ENCODE measurements around the gene EHMT2.

Gene EHMT2

DNA sequence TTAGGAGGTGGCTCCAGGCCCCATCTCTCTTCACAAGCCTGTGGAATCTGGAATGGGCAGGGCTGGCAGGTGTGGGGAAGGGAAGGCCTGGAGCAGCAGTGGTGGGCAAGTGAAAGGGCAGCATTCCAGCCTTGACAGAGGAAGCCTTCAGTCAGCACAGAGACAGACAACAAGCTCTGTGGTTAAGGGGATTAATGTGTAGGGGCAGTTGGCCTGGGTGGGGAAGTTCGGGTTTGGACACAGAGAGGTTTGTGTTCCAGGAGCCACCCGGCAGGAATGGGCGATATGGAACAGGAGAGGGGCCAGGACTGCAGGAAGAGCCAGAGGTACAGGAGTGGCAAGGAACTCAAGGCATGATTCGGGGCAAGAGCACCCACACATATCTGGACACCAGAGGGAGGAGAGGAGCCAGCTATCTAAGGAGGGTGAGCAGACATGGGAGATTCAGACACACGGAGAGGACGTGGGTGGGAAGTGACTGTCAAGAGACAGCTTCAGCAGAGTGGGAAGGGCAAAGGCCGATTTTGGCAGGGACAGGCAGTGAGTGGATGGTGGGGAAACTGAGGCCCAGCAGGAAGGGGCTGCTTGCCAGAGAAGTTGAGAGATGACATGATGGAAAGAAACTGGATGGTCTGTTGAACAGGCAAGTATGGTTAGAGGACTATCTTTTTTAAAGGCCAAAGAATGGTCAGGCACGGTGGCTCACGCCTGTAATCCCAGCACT is 16.2 kb downstream of the EHMT2 start:
- Histone ChIP-seq H3K9me3 (ENCODE audit: insufficient read depth, low read length) (no peaks in the 10 kb centered on the region), H3K4me3 (ENCODE audit: insufficient read length, low read depth) (no peak overlapping the region), H3K27me3 (ENCODE audit: insufficient read depth, insufficient read length) (no peaks in the 10 kb centered on the region), H3K36me3 (ENCODE audit: insufficient read depth, insufficient read length, low read length) (peaks cover 54% of the 10 kb centered on the region), H3K4me1 (ENCODE audit: insufficient read depth, insufficient read length) (peaks cover 12% of the 10 kb centered on the region), H3K9ac (ENCODE audit: insufficient read length, low read depth) (no peak overlapping the region)
- TF ChIP-seq ZNF274 (IDR thresholded peaks at IDR 0.05; ENCODE audit: low read depth, low read length) (no peak), YY1 (IDR thresholded peaks at IDR 0.05; ENCODE audit: insufficient read depth, insufficient read length) (no peak), SUZ12 (IDR thresholded peaks at IDR 0.05; ENCODE audit: extremely low read depth, insufficient read depth, insufficient read length) (no peak)
- DNase-seq (ENCODE audit: low read depth, low spot score) = no peak

GRCh38 chr6:31880616-31881015 is 16.9 kb downstream of the EHMT2 start:
- peaks cover 12% of the 10 kb centered on the region for H3K4me1 ChIP-seq (ENCODE audit: insufficient read depth, insufficient read length)
- H3K4me3 ChIP-seq (ENCODE audit: insufficient read length, low read depth) = no peak overlapping the region
- TF ChIP-seq ZNF274 (IDR thresholded peaks at IDR 0.05; ENCODE audit: low read depth, low read length) = no peak
- TF ChIP-seq YY1 (IDR thresholded peaks at IDR 0.05; ENCODE audit: insufficient read depth, insufficient read length) = no peak
- no peak for TF ChIP-seq SUZ12 (IDR thresholded peaks at IDR 0.05; ENCODE audit: extremely low read depth, insufficient read depth, insufficient read length)
- H3K27me3 ChIP-seq (ENCODE audit: insufficient read depth, insufficient read length) = no peaks in the 10 kb centered on the region
- no peaks in the 10 kb centered on the region for H3K9me3 ChIP-seq (ENCODE audit: insufficient read depth, low read length)
- no peak overlapping the region for H3K9ac ChIP-seq (ENCODE audit: insufficient read length, low read depth)
- no peak for DNase-seq (ENCODE audit: low read depth, low spot score)
- peaks cover 52% of the 10 kb centered on the region for H3K36me3 ChIP-seq (ENCODE audit: insufficient read depth, insufficient read length, low read length)

DNA sequence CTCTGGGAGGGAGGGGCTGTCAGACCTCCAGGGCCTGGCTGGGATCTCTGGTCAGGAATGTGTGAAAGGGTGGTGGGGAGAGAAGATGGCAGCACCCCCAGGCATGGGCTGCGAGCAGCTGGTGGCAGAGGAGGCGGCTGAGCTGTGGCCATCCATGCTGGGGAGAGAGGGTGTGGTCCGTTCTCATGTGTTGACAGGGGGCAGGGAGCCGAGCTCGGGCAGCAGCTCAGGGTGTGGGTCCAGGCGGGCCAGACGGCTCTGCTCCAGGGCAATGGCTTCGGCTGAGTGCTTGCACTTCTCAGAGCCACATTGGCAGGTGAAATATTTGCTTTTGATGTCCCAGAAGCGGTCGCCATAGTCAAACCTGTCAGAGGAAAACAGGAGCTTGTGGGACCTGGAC is 17.6 kb downstream of the EHMT2 start:
- no peak overlapping the region for H3K9ac ChIP-seq (ENCODE audit: insufficient read length, low read depth)
- peaks cover 48% of the 10 kb centered on the region for H3K36me3 ChIP-seq (ENCODE audit: insufficient read depth, insufficient read length, low read length)
- TF ChIP-seq SUZ12 (IDR thresholded peaks at IDR 0.05; ENCODE audit: extremely low read depth, insufficient read depth, insufficient read length) = no peak
- no peak for TF ChIP-seq YY1 (IDR thresholded peaks at IDR 0.05; ENCODE audit: insufficient read depth, insufficient read length)
- no peak for TF ChIP-seq ZNF274 (IDR thresholded peaks at IDR 0.05; ENCODE audit: low read depth, low read length)
- peaks cover 12% of the 10 kb centered on the region for H3K4me1 ChIP-seq (ENCODE audit: insufficient read depth, insufficient read length)
- DNase-seq (ENCODE audit: low read depth, low spot score) = no peak
- H3K4me3 ChIP-seq (ENCODE audit: insufficient read length, low read depth) = no peak overlapping the region
- no peaks in the 10 kb centered on the region for H3K9me3 ChIP-seq (ENCODE audit: insufficient read depth, low read length)
- H3K27me3 ChIP-seq (ENCODE audit: insufficient read depth, insufficient read length) = no peaks in the 10 kb centered on the region

DNA sequence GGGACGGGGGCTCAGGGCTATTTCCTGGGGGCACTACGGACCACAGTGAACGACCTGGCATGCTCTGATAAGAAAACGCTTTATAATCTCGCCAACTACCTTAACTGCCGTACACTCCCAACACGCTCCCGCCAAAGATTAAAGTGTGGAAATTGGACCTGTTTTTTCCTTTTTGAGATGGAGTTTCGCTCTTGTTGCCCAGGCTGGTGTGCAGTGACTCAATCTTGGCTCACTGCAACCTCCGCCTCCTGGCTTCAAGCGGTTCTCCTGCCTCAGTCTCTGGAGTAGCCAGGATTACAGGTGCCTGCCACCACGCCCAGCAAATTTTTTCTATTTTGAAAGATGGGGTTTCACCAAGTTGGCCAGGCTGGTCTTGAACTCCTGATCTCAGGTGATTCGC is 18.4 kb downstream of the EHMT2 start:
- no peak overlapping the region for H3K9ac ChIP-seq (ENCODE audit: insufficient read length, low read depth)
- peaks cover 12% of the 10 kb centered on the region for H3K4me1 ChIP-seq (ENCODE audit: insufficient read depth, insufficient read length)
- H3K4me3 ChIP-seq (ENCODE audit: insufficient read length, low read depth) = no peak overlapping the region
- H3K27me3 ChIP-seq (ENCODE audit: insufficient read depth, insufficient read length) = no peaks in the 10 kb centered on the region
- TF ChIP-seq ZNF274 (IDR thresholded peaks at IDR 0.05; ENCODE audit: low read depth, low read length) (no peak), YY1 (IDR thresholded peaks at IDR 0.05; ENCODE audit: insufficient read depth, insufficient read length) (no peak), SUZ12 (IDR thresholded peaks at IDR 0.05; ENCODE audit: extremely low read depth, insufficient read depth, insufficient read length) (no peak)
- peaks cover 40% of the 10 kb centered on the region for H3K36me3 ChIP-seq (ENCODE audit: insufficient read depth, insufficient read length, low read length)
- H3K9me3 ChIP-seq (ENCODE audit: insufficient read depth, low read length) = no peaks in the 10 kb centered on the region
- DNase-seq (ENCODE audit: low read depth, low spot score) = no peak

GRCh38 chr6:31878726-31879125 is 18.8 kb downstream of the EHMT2 start, which contains the start of gene SLC44A4:
Gene SLC44A4, minus strand, starts transcription at chr6:31878997. Its CDS starts 17 bp downstream, at chr6:31878980.
- H3K27me3 ChIP-seq (ENCODE audit: insufficient read depth, insufficient read length) = no peaks in the 10 kb centered on the region
- H3K9me3 ChIP-seq (ENCODE audit: insufficient read depth, low read length) = no peaks in the 10 kb centered on the region
- no peak within 1 kb of the TSS for H3K4me3 ChIP-seq (ENCODE audit: insufficient read length, low read depth)
- peaks cover 39% of the 10 kb centered on the region for H3K36me3 ChIP-seq (ENCODE audit: insufficient read depth, insufficient read length, low read length)
- no peak within 1 kb of the TSS for H3K9ac ChIP-seq (ENCODE audit: insufficient read length, low read depth)
- no peak for TF ChIP-seq YY1 (IDR thresholded peaks at IDR 0.05; ENCODE audit: insufficient read depth, insufficient read length)
- no peak for TF ChIP-seq ZNF274 (IDR thresholded peaks at IDR 0.05; ENCODE audit: low read depth, low read length)
- TF ChIP-seq SUZ12 (IDR thresholded peaks at IDR 0.05; ENCODE audit: extremely low read depth, insufficient read depth, insufficient read length) = no peak
- peaks cover 12% of the 10 kb centered on the region for H3K4me1 ChIP-seq (ENCODE audit: insufficient read depth, insufficient read length)
- no peak for DNase-seq (ENCODE audit: low read depth, low spot score)

DNA sequence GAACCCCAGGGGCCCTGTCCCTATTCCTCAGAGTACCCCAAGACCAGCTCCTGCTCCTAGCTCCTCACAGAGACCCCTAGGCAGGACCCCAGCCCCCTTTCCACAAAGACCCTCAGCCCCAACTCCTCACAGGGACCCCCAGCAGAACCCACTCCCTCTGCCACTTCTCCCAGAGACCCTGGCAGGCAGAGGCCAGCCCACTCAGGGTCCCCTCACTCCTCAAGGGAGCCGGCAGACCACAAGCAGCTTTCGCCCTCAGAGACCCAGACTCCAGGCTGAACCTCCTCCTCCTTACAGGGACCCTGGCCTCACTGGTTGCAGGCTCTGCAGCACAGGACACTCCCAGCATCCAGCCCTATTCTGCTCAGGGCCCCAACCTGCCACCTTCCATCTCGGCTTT is 19.3 kb downstream of the EHMT2 start:
- peaks cover 12% of the 10 kb centered on the region for H3K4me1 ChIP-seq (ENCODE audit: insufficient read depth, insufficient read length)
- H3K36me3 ChIP-seq (ENCODE audit: insufficient read depth, insufficient read length, low read length) = peaks cover 34% of the 10 kb centered on the region
- no peak overlapping the region for H3K9ac ChIP-seq (ENCODE audit: insufficient read length, low read depth)
- H3K9me3 ChIP-seq (ENCODE audit: insufficient read depth, low read length) = no peaks in the 10 kb centered on the region
- DNase-seq (ENCODE audit: low read depth, low spot score) = no peak
- H3K27me3 ChIP-seq (ENCODE audit: insufficient read depth, insufficient read length) = no peaks in the 10 kb centered on the region
- no peak overlapping the region for H3K4me3 ChIP-seq (ENCODE audit: insufficient read length, low read depth)
- no peak for TF ChIP-seq SUZ12 (IDR thresholded peaks at IDR 0.05; ENCODE audit: extremely low read depth, insufficient read depth, insufficient read length)
- no peak for TF ChIP-seq YY1 (IDR thresholded peaks at IDR 0.05; ENCODE audit: insufficient read depth, insufficient read length)
- TF ChIP-seq ZNF274 (IDR thresholded peaks at IDR 0.05; ENCODE audit: low read depth, low read length) = no peak

GRCh38 chr6:31877651-31878161 is 19.8 kb downstream of the EHMT2 start:
- Histone ChIP-seq H3K4me1 (ENCODE audit: insufficient read depth, insufficient read length) (peaks cover 12% of the 10 kb centered on the region), H3K9ac (ENCODE audit: insufficient read length, low read depth) (peak overlapping the region; percentile 4), H3K9me3 (ENCODE audit: insufficient read depth, low read length) (no peaks in the 10 kb centered on the region), H3K36me3 (ENCODE audit: insufficient read depth, insufficient read length, low read length) (peaks cover 29% of the 10 kb centered on the region), H3K27me3 (ENCODE audit: insufficient read depth, insufficient read length) (no peaks in the 10 kb centered on the region), H3K4me3 (ENCODE audit: insufficient read length, low read depth) (no peak overlapping the region)
- DNase-seq (ENCODE audit: low read depth, low spot score) = no peak
- TF ChIP-seq YY1 (IDR thresholded peaks at IDR 0.05; ENCODE audit: insufficient read depth, insufficient read length) (no peak), ZNF274 (IDR thresholded peaks at IDR 0.05; ENCODE audit: low read depth, low read length) (no peak), SUZ12 (IDR thresholded peaks at IDR 0.05; ENCODE audit: extremely low read depth, insufficient read depth, insufficient read length) (no peak)

Measured in NT2/D1 (cell line).